HL-60 (cell line): ENCODE measurements around the gene USP40.
A peak's percentile ranks its signal among the peaks of the same experiment; 100 is the strongest.

Experiments
- DNase-seq, 2 experiments: peaks; one replicate each; pipeline ENCODE4 v3.0.0-alpha.2; 2010 to 2020; ENCODE audit warnings: low read depth in 1 of 2, low spot score in 1 of 2
- H3K27ac ChIP-seq: fragments of 250-450 bp; sonication (Bioruptor Pico); replicated peaks from 2 replicates; pipeline ENCODE4 v1.5.1; 2020; ENCODE audit warnings: mild to moderate bottlenecking, moderate library complexity
- H3K27me3 ChIP-seq: fragments of 250-450 bp; sonication (Bioruptor Pico); 2 replicates; pipeline ENCODE4 v1.5.1; 2021; ENCODE audit warnings: mild to moderate bottlenecking, moderate library complexity; ENCODE audit not compliant: insufficient read depth, poor library complexity, severe bottlenecking
- H3K4me3 ChIP-seq: replicated peaks from 2 replicates; pipeline ENCODE4 v1.5.1; 2011; ENCODE audit warnings: mild to moderate bottlenecking, control low read depth, low read length; ENCODE audit not compliant: insufficient read depth
- GABPA ChIP-seq: IDR thresholded peaks from 2 replicates; pipeline ENCODE4 v1.6.1; 2012; ENCODE audit warnings: low read depth
- POLR2AphosphoS5 ChIP-seq: IDR thresholded peaks from 2 replicates; pipeline ENCODE4 v1.6.1; 2012; ENCODE audit warnings: low read depth
- SPI1 ChIP-seq: IDR thresholded peaks from 2 replicates; pipeline ENCODE4 v1.6.1; 2012; ENCODE audit warnings: low read depth, mild to moderate bottlenecking, borderline replicate concordance
- TF ChIP-seq, protein P1 (sequence below): IDR thresholded peaks from one replicate; pipeline ENCODE4 v1.5.1; 2011; ENCODE audit warnings: low read length, control low read depth, inconsistent platforms; ENCODE audit not compliant: insufficient read depth
- TF ChIP-seq, protein P2 (sequence below): IDR thresholded peaks from 2 replicates; pipeline ENCODE4 v1.6.1; 2012; ENCODE audit warnings: low read depth; ENCODE audit not compliant: insufficient replicate concordance

Gene USP40

DNA sequence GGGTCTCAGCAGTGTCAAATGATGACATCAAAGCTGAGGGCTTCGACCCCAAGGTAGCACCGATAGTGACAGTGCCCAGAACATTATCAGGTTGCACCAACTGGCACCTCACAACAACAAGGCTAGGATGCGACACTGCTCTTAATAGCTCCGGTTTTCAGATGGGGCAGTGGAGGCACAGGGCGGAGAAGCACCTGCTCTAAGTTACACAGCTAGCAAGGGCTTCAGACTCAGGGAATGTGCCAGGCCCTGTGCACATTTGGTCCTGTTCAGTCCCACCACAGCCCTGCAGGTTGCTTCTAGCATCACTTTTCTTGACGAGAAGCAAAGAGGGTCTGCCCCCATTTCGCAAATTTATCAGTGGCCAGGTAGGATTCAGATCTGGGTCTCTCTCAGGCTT lies 138.1 kb downstream of the USP40 start:
- no peak for DNase-seq
- Histone ChIP-seq H3K4me3 (no peak overlapping the region), H3K27ac (no peak overlapping the region), H3K27me3 (no peaks in the 10 kb centered on the region)
- TF ChIP-seq, protein P1, sequence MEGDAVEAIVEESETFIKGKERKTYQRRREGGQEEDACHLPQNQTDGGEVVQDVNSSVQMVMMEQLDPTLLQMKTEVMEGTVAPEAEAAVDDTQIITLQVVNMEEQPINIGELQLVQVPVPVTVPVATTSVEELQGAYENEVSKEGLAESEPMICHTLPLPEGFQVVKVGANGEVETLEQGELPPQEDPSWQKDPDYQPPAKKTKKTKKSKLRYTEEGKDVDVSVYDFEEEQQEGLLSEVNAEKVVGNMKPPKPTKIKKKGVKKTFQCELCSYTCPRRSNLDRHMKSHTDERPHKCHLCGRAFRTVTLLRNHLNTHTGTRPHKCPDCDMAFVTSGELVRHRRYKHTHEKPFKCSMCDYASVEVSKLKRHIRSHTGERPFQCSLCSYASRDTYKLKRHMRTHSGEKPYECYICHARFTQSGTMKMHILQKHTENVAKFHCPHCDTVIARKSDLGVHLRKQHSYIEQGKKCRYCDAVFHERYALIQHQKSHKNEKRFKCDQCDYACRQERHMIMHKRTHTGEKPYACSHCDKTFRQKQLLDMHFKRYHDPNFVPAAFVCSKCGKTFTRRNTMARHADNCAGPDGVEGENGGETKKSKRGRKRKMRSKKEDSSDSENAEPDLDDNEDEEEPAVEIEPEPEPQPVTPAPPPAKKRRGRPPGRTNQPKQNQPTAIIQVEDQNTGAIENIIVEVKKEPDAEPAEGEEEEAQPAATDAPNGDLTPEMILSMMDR = no peak
- TF ChIP-seq POLR2AphosphoS5 (no peak), GABPA (no peak), SPI1 (no peak)
- TF ChIP-seq, protein P2, sequence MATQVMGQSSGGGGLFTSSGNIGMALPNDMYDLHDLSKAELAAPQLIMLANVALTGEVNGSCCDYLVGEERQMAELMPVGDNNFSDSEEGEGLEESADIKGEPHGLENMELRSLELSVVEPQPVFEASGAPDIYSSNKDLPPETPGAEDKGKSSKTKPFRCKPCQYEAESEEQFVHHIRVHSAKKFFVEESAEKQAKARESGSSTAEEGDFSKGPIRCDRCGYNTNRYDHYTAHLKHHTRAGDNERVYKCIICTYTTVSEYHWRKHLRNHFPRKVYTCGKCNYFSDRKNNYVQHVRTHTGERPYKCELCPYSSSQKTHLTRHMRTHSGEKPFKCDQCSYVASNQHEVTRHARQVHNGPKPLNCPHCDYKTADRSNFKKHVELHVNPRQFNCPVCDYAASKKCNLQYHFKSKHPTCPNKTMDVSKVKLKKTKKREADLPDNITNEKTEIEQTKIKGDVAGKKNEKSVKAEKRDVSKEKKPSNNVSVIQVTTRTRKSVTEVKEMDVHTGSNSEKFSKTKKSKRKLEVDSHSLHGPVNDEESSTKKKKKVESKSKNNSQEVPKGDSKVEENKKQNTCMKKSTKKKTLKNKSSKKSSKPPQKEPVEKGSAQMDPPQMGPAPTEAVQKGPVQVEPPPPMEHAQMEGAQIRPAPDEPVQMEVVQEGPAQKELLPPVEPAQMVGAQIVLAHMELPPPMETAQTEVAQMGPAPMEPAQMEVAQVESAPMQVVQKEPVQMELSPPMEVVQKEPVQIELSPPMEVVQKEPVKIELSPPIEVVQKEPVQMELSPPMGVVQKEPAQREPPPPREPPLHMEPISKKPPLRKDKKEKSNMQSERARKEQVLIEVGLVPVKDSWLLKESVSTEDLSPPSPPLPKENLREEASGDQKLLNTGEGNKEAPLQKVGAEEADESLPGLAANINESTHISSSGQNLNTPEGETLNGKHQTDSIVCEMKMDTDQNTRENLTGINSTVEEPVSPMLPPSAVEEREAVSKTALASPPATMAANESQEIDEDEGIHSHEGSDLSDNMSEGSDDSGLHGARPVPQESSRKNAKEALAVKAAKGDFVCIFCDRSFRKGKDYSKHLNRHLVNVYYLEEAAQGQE = no peak

- TF ChIP-seq, protein P1 = no peak
- TF ChIP-seq SPI1 (no peak), POLR2AphosphoS5 (no peak), GABPA (no peak)
- TF ChIP-seq, protein P2 = no peak
- no peak for DNase-seq
- Histone ChIP-seq H3K27ac (no peak overlapping the region), H3K27me3 (no peaks in the 10 kb centered on the region), H3K4me3 (no peak overlapping the region)
These were observed 138.6 kb downstream of the USP40 start for GRCh38 chr2:233428008-233428407.

DNA sequence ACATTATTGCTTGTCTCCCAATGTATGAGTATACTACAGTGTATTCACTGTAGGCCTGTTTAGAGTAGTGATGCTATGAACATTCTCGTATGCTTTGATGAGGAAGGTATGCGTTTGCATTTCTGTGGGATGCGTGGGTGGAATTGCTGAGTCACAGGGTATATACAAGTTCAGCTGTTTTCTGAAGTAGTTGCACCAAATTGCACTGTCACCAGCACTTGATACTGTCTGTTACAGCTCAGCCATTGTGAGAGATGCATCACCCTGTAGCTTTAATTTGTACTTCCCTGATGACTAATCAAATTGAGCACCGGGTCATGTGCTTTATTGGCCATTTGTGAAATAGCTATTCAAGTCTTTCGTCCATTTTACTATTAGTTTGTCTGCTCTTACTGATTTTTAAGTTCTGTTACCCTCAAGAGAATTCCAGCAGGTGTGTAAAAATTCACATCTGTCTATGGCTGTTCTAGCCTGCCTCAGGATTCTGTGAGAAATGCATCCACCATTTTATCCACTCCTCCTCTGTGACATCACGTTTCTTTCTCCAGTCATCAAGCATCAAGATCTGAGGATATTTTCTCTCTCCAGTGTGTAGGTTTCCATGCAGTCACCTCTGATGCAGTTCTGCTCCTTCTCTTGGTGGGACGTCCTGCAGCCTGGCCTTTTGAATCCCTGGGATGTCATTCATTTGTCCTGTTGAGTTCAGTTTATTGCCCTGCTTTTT lies 139.8 kb downstream of the USP40 start:
- no peak for TF ChIP-seq POLR2AphosphoS5
- TF ChIP-seq, protein P2 = no peak
- TF ChIP-seq SPI1 = no peak
- TF ChIP-seq GABPA = no peak
- TF ChIP-seq, protein P1 = no peak
- Histone ChIP-seq H3K4me3 (no peak overlapping the region), H3K27me3 (no peaks in the 10 kb centered on the region), H3K27ac (no peak overlapping the region)
- peak; percentile 50 to 86 for DNase-seq
